Activated CD8-positive, alpha-beta T cell treated with anti-CD3 and anti-CD28 coated beads for 36 hours (primary cell): ENCODE measurements around the gene SPIRE2. TPM values are rescaled to one million over a fixed set of nuclear protein-coding genes. Genes with fewer than 3 reads are reported as not detected.
"Not testable (repeated sequence)": the region's sequence is repeated elsewhere in the genome, so short reads cannot be mapped to it uniquely, and the experiment has no call there.

Source experiments
- ATAC-seq: fragments of 200-7000 bp; cut with Tn5 transposase; one replicate; pipeline ENCODE4 v1.10.0; 2021; ENCODE audit warnings: mild to moderate bottlenecking, moderate library complexity
- CTCF ChIA-PET: fragments of 350-600 bp; sonication (Branson Sonifier 250); formaldehyde crosslinking; loops from one replicate; lab custom pipeline; 2021; ENCODE audit warnings: antibody characterized with exemption; lab: Charles Lee
- POLR2A ChIA-PET: fragments of 350-600 bp; sonication (Branson Sonifier 250); formaldehyde crosslinking; loops from one replicate; lab custom pipeline; 2021; ENCODE audit warnings: antibody characterized with exemption; lab: Charles Lee
- DNase-seq: peaks from one replicate; pipeline ENCODE4 v3.0.0-alpha.2; 2020
- H3K27ac Mint-ChIP-seq: one replicate; pipeline ENCODE4 v1.8.0; 2021; ENCODE audit warnings: mild to moderate bottlenecking, mixed read lengths
- H3K27me3 Mint-ChIP-seq: one replicate; pipeline ENCODE4 v1.8.0; 2021; ENCODE audit warnings: mixed read lengths
- H3K36me3 Mint-ChIP-seq: one replicate; pipeline ENCODE4 v1.8.0; 2021; ENCODE audit warnings: low read depth, mixed read lengths
- H3K4me1 Mint-ChIP-seq: one replicate; pipeline ENCODE4 v1.8.0; 2021; ENCODE audit warnings: low read depth, mixed read lengths
- H3K4me3 Mint-ChIP-seq: one replicate; pipeline ENCODE4 v1.8.0; 2021; ENCODE audit warnings: mild to moderate bottlenecking, moderate library complexity, mixed read lengths
- H3K9me3 Mint-ChIP-seq: one replicate; pipeline ENCODE4 v1.8.0; 2021; ENCODE audit warnings: mixed read lengths
- CTCF ChIP-seq: fragments of 200-600 bp; IDR thresholded peaks from one replicate; pipeline ENCODE4 v1.8.0; 2022; ENCODE audit warnings: antibody characterized with exemption, mild to moderate bottlenecking
- intact Hi-C: fragments of 100-400 bp; cut with micrococcal nuclease; formaldehyde crosslinking; loops from one replicate; pipeline ENCODE4 v1.10.0; 2022
- total RNA-seq, 2 experiments: library from RNA; stranded (reverse); gene quantifications; one replicate each; pipeline ENCODE4 v1.2.3, GENCODE V29; 2021

Gene SPIRE2
- total RNA-seq, 2 experiments from 2014 or later, result 0.27 to 0.29 TPM

- POLR2A ChIA-PET, result interaction anchor here (0.8 to 3.0 kb wide), 22 partner anchors 10 to 180 kb away, joined by 3 to 29 read pairs (median 4); partner anchors contain the start of genes FANCA, MC1R and SPATA2L
- peak within 1 kb of the TSS; percentile 97 for H3K27ac Mint-ChIP-seq
- intact Hi-C loops, result no loop called here
- H3K36me3 Mint-ChIP-seq, result peaks cover 22% of the 10 kb centered on the region
- TF ChIP-seq CTCF, result no peak
- ATAC-seq (peak; percentile 53), DNase-seq (peak; percentile 89)
- peaks cover 16% of the 10 kb centered on the region for H3K4me1 Mint-ChIP-seq
- H3K4me3 Mint-ChIP-seq, result peak within 1 kb of the TSS; percentile 81
- CTCF ChIA-PET, result interaction anchor here (0.6 to 5.5 kb wide), 8 partner anchors 10 to 173 kb away, joined by 3 to 34 read pairs (median 12); partner anchors contain the start of gene SPATA2L
- no peaks in the 10 kb centered on the region for H3K27me3 Mint-ChIP-seq
- H3K9me3 Mint-ChIP-seq, result peaks cover 2% of the 10 kb centered on the region
Measured at GRCh38 chr16:89873109-89873971, 45.1 kb downstream of the SPIRE2 start, which contains the start of gene TCF25. TSS of gene TCF25 (plus strand) at chr16:89873592. CDS start at chr16:89873668, 76 bp downstream.

GRCh38 chr16:89873972-89874689 is 45.9 kb downstream of the SPIRE2 start:
- H3K27me3 Mint-ChIP-seq, result no peaks in the 10 kb centered on the region
- no peak for TF ChIP-seq CTCF
- intact Hi-C loops, result no loop called here
- DNase-seq (peak; percentile 98), ATAC-seq (peak; percentile 86)
- H3K9me3 Mint-ChIP-seq, result peaks cover 2% of the 10 kb centered on the region
- peaks cover 16% of the 10 kb centered on the region for H3K4me1 Mint-ChIP-seq
- H3K4me3 Mint-ChIP-seq, result peak overlapping the region; percentile 81
- peak overlapping the region; percentile 97 for H3K27ac Mint-ChIP-seq
- POLR2A ChIA-PET, result interaction anchor here (0.8 to 3.0 kb wide), 13 partner anchors 9 to 173 kb away, joined by 3 to 29 read pairs (median 5); partner anchors contain the start of gene SPATA2L
- H3K36me3 Mint-ChIP-seq, result peaks cover 28% of the 10 kb centered on the region
- CTCF ChIA-PET, result interaction anchor here (1.0 to 5.5 kb wide), 6 partner anchors 10 to 174 kb away, joined by 3 to 34 read pairs (median 16); partner anchors contain the start of gene SPATA2L

DNA sequence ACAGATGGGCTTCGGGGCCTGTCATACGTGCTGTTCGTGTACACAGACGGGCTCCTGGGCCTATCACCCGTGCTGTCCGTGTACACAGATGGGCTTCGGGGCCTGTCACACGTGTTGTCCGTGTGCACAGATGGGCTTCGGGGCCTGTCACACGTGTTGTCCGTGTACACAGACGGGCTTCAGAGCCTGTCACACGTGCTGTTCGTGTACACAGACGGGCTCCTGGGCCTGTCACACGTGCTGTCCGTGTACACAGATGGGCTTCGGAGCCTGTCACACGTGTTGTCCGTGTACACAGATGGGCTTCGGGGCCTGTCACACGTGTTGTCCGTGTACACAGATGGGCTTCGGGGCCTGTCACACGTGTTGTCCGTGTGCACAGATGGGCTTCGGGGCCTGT is 50.8 kb downstream of the SPIRE2 start:
- H3K27ac Mint-ChIP-seq, H3K4me3 Mint-ChIP-seq, H3K27me3 Mint-ChIP-seq, ATAC-seq, H3K9me3 Mint-ChIP-seq, DNase-seq, CTCF ChIA-PET, intact Hi-C loops, POLR2A ChIA-PET: not testable (repeated sequence)
- Mint-ChIP-seq H3K4me1 (peaks cover 14% of the 10 kb centered on the region), H3K36me3 (peaks cover 50% of the 10 kb centered on the region)

- no peak for DNase-seq
- POLR2A ChIA-PET, result interaction anchor here (0.6 kb wide), 1 partner anchor 148 kb away, joined by 3 read pairs; no protein-coding TSS in a partner anchor
Measured at GRCh38 chr16:89880477-89881367, 52.4 kb downstream of the SPIRE2 start.

More at GRCh38 chr16:89880477-89881367, 52.4 kb downstream of the SPIRE2 start:
- peaks cover 48% of the 10 kb centered on the region for H3K36me3 Mint-ChIP-seq
- H3K4me1 Mint-ChIP-seq, result peaks cover 4% of the 10 kb centered on the region
- TF ChIP-seq CTCF, result no peak
- H3K4me3 Mint-ChIP-seq, result no peak overlapping the region
- no peaks in the 10 kb centered on the region for H3K27me3 Mint-ChIP-seq
- H3K27ac Mint-ChIP-seq, result no peak overlapping the region
- intact Hi-C loops, result no loop called here
- no peaks in the 10 kb centered on the region for H3K9me3 Mint-ChIP-seq
- CTCF ChIA-PET, result interaction anchor here (1.2 to 3.2 kb wide), 2 partner anchors 20 to 30 kb away, joined by 4 to 10 read pairs; no protein-coding TSS in a partner anchor
- ATAC-seq, result no peak
